Activated naive CD8-positive, alpha-beta T cell (primary cell): ENCODE measurements around the gene ZNF281.

Experiments used
- H3K27ac Mint-ChIP-seq: one replicate; pipeline ENCODE4 v1.8.0; 2021; ENCODE audit warnings: mixed read lengths
- H3K27me3 Mint-ChIP-seq: one replicate; pipeline ENCODE4 v1.8.0; 2021; ENCODE audit warnings: mixed read lengths
- H3K36me3 Mint-ChIP-seq: one replicate; pipeline ENCODE4 v1.8.0; 2021; ENCODE audit warnings: mixed read lengths
- H3K4me1 Mint-ChIP-seq: one replicate; pipeline ENCODE4 v1.8.0; 2021; ENCODE audit warnings: low read depth, mixed read lengths
- H3K4me3 Mint-ChIP-seq: one replicate; pipeline ENCODE4 v1.8.0; 2021; ENCODE audit warnings: mild to moderate bottlenecking, mixed read lengths
- H3K9me3 Mint-ChIP-seq: one replicate; pipeline ENCODE4 v1.8.0; 2021; ENCODE audit warnings: low read depth, mixed read lengths

Gene ZNF281, protein sequence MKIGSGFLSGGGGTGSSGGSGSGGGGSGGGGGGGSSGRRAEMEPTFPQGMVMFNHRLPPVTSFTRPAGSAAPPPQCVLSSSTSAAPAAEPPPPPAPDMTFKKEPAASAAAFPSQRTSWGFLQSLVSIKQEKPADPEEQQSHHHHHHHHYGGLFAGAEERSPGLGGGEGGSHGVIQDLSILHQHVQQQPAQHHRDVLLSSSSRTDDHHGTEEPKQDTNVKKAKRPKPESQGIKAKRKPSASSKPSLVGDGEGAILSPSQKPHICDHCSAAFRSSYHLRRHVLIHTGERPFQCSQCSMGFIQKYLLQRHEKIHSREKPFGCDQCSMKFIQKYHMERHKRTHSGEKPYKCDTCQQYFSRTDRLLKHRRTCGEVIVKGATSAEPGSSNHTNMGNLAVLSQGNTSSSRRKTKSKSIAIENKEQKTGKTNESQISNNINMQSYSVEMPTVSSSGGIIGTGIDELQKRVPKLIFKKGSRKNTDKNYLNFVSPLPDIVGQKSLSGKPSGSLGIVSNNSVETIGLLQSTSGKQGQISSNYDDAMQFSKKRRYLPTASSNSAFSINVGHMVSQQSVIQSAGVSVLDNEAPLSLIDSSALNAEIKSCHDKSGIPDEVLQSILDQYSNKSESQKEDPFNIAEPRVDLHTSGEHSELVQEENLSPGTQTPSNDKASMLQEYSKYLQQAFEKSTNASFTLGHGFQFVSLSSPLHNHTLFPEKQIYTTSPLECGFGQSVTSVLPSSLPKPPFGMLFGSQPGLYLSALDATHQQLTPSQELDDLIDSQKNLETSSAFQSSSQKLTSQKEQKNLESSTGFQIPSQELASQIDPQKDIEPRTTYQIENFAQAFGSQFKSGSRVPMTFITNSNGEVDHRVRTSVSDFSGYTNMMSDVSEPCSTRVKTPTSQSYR

DNA sequence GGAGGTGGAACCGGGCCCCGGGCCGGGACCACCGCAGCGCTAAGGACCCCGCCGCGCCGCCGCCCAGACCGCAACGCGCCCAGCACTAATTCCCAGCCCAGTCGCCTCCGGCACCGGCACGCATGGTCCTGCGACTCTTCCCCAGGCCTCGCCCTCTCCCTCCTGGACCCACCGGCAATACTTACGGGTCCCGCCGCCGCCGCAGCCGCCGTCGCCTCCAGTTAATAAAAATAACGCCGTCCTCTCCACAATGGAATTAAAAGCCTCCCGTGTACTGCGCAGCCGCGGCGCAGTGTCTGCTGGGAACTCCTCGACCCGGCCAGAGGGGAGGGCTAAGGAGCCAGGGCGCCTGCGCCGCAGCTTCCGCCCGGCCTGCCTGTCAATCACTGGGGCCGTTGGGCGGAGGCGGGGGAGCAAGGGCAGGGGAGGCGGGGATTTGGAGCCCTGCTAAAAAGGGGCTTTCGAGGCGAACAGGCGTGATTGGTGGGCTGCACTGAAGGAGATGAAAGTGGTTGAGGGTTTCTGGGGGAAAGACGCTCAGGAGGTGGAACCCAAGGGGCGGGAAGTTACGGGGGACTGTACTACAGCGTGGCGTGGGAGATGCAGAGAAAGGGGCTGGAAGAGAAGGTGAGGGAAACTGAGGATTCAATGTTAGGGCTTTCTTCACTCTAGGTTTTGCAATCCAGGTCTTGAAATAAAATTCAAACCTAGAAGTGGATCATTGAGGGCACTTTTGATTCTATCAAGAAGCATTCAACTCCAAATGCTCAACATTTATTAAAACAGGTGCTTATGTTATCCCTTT lies at the start of gene ZNF281:
Gene ZNF281 (minus strand): TSS at position 276 of the 805 bp plus-strand sequence. CDS start 331 bp downstream, outside the sequence.
- H3K4me1 Mint-ChIP-seq, result peaks cover 52% of the 10 kb centered on the region
- peaks cover 30% of the 10 kb centered on the region for H3K36me3 Mint-ChIP-seq
- H3K27ac Mint-ChIP-seq, result peak within 1 kb of the TSS; percentile 96
- H3K9me3 Mint-ChIP-seq, result peaks cover 10% of the 10 kb centered on the region
- H3K4me3 Mint-ChIP-seq, result peak within 1 kb of the TSS; percentile 98
- H3K27me3 Mint-ChIP-seq, result no peaks in the 10 kb centered on the region

DNA sequence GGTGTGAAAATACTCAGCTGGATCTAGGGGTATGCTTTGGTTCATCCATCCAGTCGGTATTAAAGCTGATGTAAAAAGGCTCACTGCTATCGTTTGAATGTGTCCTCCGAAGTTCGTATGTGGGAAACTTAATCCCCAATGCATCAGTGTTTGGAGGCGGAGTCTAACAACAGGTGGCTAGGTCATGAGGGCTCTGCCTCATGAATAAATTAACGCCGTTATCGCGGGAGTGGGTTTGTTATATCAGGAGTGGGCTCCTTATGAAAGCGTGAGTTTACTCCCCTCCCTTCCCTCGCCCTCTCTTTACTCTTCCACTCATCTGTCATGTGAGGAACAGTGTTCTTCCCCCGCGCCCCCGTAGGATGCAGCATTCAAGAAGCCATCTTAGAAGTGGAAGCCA lies 48.9 kb upstream of the ZNF281 start:
- Mint-ChIP-seq H3K9me3 (no peaks in the 10 kb centered on the region), H3K4me3 (no peak overlapping the region), H3K36me3 (no peaks in the 10 kb centered on the region), H3K27me3 (no peaks in the 10 kb centered on the region), H3K27ac (no peak overlapping the region), H3K4me1 (no peaks in the 10 kb centered on the region)

DNA sequence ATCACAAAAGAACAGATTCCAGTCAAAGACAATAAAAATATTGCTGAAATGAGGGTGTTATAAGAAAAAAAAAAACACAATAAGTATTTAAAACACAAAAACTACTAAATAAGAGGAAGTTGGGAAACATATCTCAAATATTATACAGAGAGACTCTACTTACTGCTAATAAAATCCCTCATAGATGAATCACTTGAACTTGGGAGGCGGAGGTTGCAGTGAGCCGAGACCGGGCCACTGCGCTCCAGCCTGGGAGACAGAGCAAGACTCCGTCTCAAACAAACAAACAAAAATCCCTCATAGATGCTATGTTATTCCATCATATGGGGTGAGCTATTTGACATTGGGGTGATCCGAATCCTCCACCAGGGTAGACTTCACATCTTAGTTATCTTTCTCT lies 48.0 kb upstream of the ZNF281 start:
- no peak overlapping the region for H3K4me3 Mint-ChIP-seq
- H3K27me3 Mint-ChIP-seq, result no peaks in the 10 kb centered on the region
- H3K9me3 Mint-ChIP-seq, result no peaks in the 10 kb centered on the region
- H3K4me1 Mint-ChIP-seq, result no peaks in the 10 kb centered on the region
- no peak overlapping the region for H3K27ac Mint-ChIP-seq
- no peaks in the 10 kb centered on the region for H3K36me3 Mint-ChIP-seq

DNA sequence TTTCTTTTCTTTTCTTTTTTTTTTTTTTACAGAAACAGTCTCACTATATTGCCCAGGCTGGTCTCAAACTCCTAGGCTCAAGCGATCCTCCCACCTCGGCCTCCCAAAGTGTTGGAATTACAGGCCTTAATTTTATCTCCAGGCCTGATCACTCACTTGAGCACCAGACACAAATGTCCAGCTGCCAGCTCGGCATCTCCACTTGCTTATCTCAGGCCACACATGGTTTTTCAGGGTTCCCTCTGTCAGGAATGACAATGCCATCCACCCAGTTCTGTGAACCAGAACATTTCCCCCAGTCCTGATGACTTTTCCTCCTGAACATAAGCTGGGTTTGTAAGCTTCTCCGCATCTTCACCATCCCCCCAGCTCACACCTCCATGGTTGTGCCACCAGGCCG lies 44.6 kb upstream of the ZNF281 start:
- no peak overlapping the region for H3K4me3 Mint-ChIP-seq

DNA sequence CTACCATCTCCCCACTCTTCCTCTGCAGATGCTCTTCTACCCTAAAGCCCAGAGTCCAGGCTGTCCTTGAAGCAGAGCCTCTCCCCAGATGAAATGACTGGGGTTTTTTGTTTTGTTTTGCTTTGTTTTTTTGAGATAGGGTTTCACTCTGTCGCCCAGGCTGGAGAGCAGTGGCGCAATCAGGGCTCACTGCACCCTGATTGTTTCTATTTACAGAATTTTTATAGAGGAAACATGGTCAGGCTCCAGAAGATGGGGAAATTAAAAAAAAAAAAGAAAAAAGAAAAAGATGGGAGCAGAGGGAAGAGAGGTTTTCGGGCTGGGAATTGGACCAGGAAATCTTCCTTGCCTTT lies 43.7 kb upstream of the ZNF281 start:
- no peak overlapping the region for H3K4me3 Mint-ChIP-seq
- H3K27ac Mint-ChIP-seq, result no peak overlapping the region
- no peaks in the 10 kb centered on the region for H3K27me3 Mint-ChIP-seq
- H3K4me1 Mint-ChIP-seq, result peaks cover under 1% of the 10 kb centered on the region
- no peaks in the 10 kb centered on the region for H3K36me3 Mint-ChIP-seq
- H3K9me3 Mint-ChIP-seq, result no peaks in the 10 kb centered on the region

More for the DNA sequence above, 44.6 kb upstream of the ZNF281 start:
- H3K36me3 Mint-ChIP-seq, result no peaks in the 10 kb centered on the region
- no peaks in the 10 kb centered on the region for H3K9me3 Mint-ChIP-seq
- no peaks in the 10 kb centered on the region for H3K27me3 Mint-ChIP-seq
- no peaks in the 10 kb centered on the region for H3K4me1 Mint-ChIP-seq
- H3K27ac Mint-ChIP-seq, result no peak overlapping the region

DNA sequence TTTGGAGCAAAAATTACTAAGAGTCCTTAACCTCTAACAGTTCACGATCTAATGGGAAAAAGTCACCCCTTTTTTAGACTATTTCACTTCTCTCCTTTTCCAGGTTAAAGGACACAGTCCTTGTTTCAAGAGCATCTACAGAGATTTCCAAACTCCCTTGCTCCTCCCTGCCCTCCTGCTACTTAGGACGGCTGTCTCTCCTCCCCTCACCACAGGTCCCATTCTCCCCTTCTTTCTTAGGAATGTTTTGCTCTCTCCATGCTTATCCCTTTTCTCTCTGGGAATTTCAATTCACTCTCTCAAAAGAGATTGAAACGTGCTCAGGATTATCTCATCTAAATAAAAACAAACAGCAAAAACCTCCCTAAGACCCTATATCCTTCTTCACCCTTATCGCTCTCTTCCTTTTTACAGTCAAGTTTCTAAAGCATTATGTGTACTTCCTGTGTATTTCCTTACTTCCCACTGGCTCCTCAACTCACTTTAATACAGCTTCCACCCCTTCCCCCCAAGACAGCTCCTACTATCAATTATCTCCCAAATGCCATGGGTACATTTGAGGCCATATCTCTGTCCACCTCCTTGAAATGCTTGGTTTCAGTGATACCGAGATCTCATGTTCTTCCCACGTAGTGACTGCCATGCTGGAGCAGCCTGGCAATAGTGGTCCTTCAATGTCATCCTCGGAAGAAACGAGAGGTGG lies 43.2 kb upstream of the ZNF281 start:
- H3K4me1 Mint-ChIP-seq, result peaks cover 5% of the 10 kb centered on the region
- H3K27ac Mint-ChIP-seq, result no peak overlapping the region
- no peak overlapping the region for H3K4me3 Mint-ChIP-seq
- no peaks in the 10 kb centered on the region for H3K9me3 Mint-ChIP-seq
- no peaks in the 10 kb centered on the region for H3K36me3 Mint-ChIP-seq
- H3K27me3 Mint-ChIP-seq, result no peaks in the 10 kb centered on the region

DNA sequence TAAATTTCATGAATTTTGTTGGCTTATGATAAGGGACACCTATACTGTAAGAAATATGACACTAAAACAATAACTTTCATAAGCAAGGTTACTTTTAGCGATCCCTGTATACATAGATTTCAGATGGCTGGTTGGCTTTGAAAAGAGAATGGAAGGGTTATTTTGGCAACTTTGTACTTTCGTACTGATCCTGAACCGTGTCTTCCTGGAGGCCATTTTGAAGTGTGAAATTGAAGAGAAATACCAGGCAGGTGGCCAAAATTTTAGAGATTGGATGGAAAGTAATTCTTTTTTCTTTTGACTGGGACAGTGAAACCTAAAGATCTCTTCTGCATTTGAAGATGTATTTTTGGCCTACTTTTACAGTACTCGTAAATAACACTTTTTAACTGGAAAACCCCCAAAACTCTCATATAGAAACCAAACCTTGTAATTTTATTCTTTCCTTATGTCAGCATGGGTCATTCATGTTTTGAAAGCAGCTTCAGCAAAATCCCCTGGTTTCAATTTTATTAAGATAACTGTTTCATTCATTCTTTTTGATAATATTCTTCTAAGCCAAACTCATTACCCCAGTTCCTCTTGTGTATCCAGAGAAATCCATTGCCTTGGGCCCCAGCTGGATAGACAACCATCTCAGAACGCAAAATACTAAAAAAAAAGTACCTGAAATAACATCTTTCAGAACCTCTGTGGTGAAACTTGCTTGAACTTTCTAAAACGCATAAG lies 38.4 kb upstream of the ZNF281 start:
- Mint-ChIP-seq H3K9me3 (peaks cover 3% of the 10 kb centered on the region), H3K36me3 (no peaks in the 10 kb centered on the region), H3K4me3 (no peak overlapping the region), H3K27ac (peak overlapping the region; percentile 82), H3K27me3 (no peaks in the 10 kb centered on the region), H3K4me1 (peaks cover 12% of the 10 kb centered on the region)

DNA sequence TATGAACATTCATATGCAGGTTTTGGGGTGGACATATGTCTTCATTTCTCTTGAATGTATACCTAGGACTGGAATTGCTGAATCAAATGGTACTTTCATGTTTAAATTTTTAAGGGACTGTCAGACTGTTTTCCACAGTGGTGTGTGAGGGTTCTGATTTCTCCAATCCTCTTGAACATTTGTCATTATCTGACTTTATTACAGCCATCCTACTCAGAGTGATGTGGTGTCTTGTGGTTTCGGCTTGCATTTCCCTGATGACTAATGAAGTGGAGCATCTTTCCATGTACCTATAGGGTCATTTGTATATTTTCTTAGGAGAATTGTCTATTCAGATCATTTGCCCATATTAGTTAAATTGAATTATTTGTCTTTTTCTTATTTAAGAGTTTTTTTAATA lies 35.4 kb upstream of the ZNF281 start:
- Mint-ChIP-seq H3K9me3 (peaks cover 3% of the 10 kb centered on the region), H3K27me3 (no peaks in the 10 kb centered on the region), H3K27ac (no peak overlapping the region), H3K4me1 (peaks cover 12% of the 10 kb centered on the region), H3K4me3 (no peak overlapping the region), H3K36me3 (no peaks in the 10 kb centered on the region)

DNA sequence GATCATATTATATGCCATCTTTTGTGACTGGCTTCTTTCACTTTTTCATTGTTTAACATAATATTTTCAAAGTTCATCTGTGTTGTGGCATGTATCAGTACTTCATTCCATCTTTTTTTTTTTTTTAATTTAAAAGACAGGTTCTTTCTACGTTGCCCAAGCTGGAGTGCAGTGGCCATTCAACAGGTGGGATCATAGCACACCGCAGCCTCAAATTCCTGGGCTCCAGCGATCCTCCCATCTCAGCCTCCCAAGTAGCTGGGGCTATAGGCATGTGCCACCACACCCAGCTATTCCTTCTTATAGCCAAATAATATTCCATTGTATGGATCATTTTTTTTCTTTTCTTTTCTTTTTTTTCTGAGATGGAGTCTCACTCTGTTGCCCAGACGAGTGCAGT lies 34.6 kb upstream of the ZNF281 start:
- no peak overlapping the region for H3K4me3 Mint-ChIP-seq
- no peaks in the 10 kb centered on the region for H3K36me3 Mint-ChIP-seq
- H3K9me3 Mint-ChIP-seq, result peaks cover 3% of the 10 kb centered on the region

DNA sequence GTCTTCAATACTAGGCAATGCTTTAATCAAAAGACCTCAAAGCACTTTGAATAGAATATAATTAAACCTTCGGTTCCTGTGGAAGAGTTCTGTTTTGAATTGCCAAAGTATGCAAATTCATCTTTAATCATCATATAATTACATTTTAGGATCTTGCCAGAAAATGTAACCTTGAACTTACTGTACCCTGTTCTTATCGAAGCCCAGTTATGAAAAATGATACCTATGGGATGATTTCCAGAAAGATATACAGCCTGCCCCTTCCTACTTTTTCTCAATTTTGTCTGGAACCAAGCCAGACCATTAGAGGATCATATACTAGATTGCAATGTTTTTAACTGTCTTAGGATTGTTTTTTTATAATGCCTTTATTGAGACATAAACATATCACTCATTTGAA lies 34.0 kb upstream of the ZNF281 start:
- no peaks in the 10 kb centered on the region for H3K36me3 Mint-ChIP-seq
- H3K27me3 Mint-ChIP-seq, result no peaks in the 10 kb centered on the region
- H3K4me1 Mint-ChIP-seq, result peaks cover 12% of the 10 kb centered on the region
- no peak overlapping the region for H3K27ac Mint-ChIP-seq
- peaks cover 3% of the 10 kb centered on the region for H3K9me3 Mint-ChIP-seq
- H3K4me3 Mint-ChIP-seq, result no peak overlapping the region

More for the DNA sequence above, 34.6 kb upstream of the ZNF281 start:
- peaks cover 12% of the 10 kb centered on the region for H3K4me1 Mint-ChIP-seq
- no peak overlapping the region for H3K27ac Mint-ChIP-seq
- H3K27me3 Mint-ChIP-seq, result no peaks in the 10 kb centered on the region

DNA sequence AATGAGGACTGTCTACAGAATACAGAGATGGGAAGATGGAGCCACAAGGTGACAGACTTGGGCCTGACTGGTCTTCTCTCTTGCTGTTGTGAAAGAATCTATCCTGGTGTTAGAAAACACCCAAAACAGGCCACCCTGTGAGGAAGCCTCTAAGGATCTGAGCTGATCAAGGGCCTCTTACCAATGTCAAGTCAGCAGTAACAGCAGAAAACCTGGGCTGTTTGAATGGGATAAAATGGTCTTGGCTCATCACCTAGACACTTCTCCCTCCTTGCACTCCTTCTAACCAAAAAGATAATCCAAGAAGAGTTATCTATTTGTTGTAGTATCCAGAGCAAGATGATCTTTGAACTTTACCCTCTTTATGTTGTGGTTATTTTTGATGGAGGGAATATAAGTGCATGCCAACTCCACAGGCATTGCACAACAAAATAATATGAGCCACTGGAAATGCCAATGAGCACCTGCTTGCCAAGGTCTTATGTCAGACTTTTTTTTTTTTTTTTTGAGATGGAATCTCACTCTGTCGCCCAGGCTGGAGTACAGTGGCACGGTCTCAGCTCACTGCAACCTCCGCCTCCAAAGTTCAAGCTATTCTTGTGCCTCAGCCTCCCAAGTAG lies 32.8 kb upstream of the ZNF281 start:
- H3K4me1 Mint-ChIP-seq, result peaks cover 8% of the 10 kb centered on the region
- H3K4me3 Mint-ChIP-seq, result no peak overlapping the region
- peaks cover 3% of the 10 kb centered on the region for H3K9me3 Mint-ChIP-seq
- no peaks in the 10 kb centered on the region for H3K27me3 Mint-ChIP-seq
- no peak overlapping the region for H3K27ac Mint-ChIP-seq
- H3K36me3 Mint-ChIP-seq, result no peaks in the 10 kb centered on the region

DNA sequence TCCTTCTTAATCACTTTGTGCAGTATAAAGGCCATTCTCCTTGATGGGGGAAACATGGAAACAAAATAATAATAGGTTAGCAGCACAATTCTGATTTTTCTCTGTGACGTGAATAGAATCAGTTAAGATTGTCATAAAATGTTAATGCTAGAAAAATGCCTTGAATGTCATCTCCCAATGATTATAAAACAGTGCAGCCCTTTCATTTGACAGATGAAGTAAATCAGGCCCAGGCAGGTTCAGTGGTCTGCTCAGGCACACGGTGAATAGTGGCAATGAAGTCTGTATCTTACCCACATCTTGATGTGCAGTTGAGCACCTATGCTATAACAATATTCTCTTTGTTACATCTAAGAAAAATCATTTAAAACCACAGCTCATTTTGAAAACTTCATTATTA lies 32.2 kb upstream of the ZNF281 start:
- H3K4me1 Mint-ChIP-seq, result peaks cover 13% of the 10 kb centered on the region
- no peak overlapping the region for H3K4me3 Mint-ChIP-seq
- H3K27ac Mint-ChIP-seq, result no peak overlapping the region
- peaks cover 3% of the 10 kb centered on the region for H3K9me3 Mint-ChIP-seq
- no peaks in the 10 kb centered on the region for H3K36me3 Mint-ChIP-seq
- H3K27me3 Mint-ChIP-seq, result no peaks in the 10 kb centered on the region

DNA sequence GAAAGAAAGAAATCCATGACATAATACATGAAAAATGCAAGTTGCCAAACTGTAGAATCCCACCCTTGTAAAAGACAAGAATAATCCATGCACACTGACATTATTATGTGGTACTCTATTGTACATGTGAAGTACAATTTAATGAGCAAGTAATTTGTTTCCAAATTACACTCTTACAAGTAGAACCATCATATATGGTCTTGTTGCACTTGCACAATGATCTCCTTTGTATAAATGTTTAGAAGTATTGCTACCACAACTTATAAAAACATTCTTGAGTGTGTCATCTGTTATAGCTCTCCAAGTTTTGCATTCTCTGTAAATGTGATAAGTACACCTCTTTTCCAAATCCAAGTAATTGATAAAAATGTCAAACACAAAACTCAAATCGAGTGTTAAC lies 29.1 kb upstream of the ZNF281 start:
- Mint-ChIP-seq H3K27me3 (no peaks in the 10 kb centered on the region), H3K9me3 (no peaks in the 10 kb centered on the region), H3K4me1 (peaks cover 10% of the 10 kb centered on the region), H3K4me3 (no peak overlapping the region), H3K36me3 (no peaks in the 10 kb centered on the region), H3K27ac (no peak overlapping the region)
